Measurements from ENCODE around the gene SLC26A2.

DNA sequence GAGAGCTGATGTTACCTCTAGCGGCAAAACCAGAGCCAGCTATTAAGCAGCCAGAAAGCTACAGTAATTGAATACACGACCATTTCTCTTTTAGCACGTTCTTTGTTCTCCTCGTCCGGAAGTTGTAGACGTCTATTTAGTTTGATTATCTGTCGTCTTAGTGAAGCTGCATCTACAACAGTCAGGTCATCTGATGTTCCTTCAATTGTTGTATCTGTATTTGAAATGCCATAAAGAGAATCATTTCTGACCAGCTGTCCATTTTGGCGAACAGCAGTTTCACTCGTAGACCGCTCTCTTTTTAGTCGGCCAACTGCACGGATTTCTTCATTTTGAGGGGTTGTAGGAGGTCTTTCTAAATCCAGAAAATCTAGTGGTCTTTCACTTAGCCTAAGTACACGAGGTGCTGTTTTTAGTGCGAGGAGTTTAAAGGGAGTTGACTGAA is 28.5 kb upstream of the SLC26A2 start:
- TF ChIP-seq POLR2A (IDR thresholded peaks at IDR 0.05): no peak
- TF ChIP-seq, protein P1, sequence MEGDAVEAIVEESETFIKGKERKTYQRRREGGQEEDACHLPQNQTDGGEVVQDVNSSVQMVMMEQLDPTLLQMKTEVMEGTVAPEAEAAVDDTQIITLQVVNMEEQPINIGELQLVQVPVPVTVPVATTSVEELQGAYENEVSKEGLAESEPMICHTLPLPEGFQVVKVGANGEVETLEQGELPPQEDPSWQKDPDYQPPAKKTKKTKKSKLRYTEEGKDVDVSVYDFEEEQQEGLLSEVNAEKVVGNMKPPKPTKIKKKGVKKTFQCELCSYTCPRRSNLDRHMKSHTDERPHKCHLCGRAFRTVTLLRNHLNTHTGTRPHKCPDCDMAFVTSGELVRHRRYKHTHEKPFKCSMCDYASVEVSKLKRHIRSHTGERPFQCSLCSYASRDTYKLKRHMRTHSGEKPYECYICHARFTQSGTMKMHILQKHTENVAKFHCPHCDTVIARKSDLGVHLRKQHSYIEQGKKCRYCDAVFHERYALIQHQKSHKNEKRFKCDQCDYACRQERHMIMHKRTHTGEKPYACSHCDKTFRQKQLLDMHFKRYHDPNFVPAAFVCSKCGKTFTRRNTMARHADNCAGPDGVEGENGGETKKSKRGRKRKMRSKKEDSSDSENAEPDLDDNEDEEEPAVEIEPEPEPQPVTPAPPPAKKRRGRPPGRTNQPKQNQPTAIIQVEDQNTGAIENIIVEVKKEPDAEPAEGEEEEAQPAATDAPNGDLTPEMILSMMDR (IDR thresholded peaks at IDR 0.05): no peak

All from thyroid gland (tissue), 4 donors.